ENCODE results near the gene TTLL8. TPM values are rescaled to one million over a fixed set of nuclear protein-coding genes. Genes with fewer than 3 reads are reported as not detected.

Gene TTLL8
- total RNA-seq, 1 experiment from 2014 or later, result not detected

DNA sequence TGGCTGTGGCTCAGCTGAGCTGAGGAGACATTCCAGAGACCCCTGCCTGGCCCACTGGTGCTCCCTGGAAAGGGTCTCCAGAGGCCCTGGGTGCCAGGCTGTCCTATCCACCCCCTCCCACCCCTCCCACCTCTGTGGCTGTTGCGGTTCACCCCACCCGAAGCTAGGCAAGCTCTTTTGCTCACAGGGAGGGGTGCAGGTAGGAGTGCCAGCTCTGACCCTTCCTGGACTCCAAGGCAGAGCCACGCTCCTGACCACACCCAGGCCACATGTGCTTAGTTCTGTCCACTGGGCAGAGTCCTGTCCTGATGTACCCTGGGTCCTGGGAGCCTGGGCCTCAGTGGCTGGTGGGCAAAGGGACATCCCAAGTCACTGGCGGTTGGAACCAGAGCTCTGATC is 62.0 kb downstream of the TTLL8 start (continued):
- TF ChIP-seq, protein P1, sequence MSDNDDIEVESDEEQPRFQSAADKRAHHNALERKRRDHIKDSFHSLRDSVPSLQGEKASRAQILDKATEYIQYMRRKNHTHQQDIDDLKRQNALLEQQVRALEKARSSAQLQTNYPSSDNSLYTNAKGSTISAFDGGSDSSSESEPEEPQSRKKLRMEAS (IDR thresholded peaks at IDR 0.05), result no peak; the same call in 1 of the 2 replicates
- TF ChIP-seq JUND (IDR thresholded peaks at IDR 0.05) (no peak), EZH2 (IDR thresholded peaks at IDR 0.05) (no peak), ELF1 (IDR thresholded peaks at IDR 0.05; ENCODE audit: borderline replicate concordance, low read depth) (no peak), SIN3A (IDR thresholded peaks at IDR 0.05; ENCODE audit: low read depth) (no peak)

DNA sequence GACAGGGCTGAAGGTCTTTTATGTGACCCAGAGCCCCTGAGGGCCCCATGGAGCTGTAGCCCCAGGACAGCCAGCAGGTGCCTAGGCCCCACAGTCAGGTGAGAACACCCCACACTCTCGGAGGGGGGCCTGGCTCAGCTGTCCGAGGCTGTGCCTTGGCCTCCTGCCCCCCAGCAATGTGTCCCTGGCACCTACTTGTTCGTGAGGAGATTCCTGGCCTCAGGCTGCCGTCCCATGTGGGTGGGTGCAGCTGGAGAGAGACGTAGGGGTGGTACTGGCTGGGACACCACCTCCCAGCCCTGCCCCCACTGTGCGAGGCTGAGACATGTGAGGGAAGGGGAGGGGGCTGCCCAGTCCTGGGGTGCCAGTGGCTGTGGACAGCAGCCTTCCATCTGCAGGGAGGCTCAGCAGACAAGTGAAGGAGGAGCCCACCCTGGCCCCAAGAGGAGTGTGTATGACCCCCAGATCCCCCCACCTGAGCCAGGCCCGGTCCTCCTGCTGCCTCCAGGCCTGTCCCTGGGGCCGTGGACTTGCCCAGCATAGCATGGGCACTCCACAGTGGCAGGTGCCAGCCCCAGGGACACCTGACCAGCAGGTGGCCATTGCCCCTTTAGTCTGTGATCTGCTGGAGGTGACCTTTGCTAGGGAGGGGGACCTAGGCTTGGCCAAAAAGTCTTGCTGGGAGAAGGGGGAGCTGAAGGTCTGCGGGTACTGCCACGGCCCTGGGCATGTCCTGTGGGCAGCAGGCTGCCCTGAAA is 62.6 kb downstream of the TTLL8 start:
- H3K4me3 ChIP-seq (replicated peaks in 1 of 2; ENCODE audit: low read depth in 1 of 2, low read length in 2 of 2), result no peak overlapping the region
- ChIA-PET POLR2A (no interaction called here), RAD21 (ENCODE audit: low non-redundant PET in 1 of 2, low total read pairs in 2 of 2, uncharacterized antibody in 2 of 2, unreplicated experiment in 2 of 2) (no interaction called here), CTCF (interaction anchor here (0.6 to 1.5 kb wide), 2 partner anchors 31 to 64 kb away, joined by 3 to 6 read pairs; no protein-coding TSS in a partner anchor)
- peaks cover 0 to 14% of the 10 kb centered on the region in 2 experiments; a peak in 1 of 4 replicates for H3K4me1 ChIP-seq (ENCODE audit: control insufficient read depth in 1 of 2, insufficient read depth in 2 of 2, low read length in 2 of 2)
- no peaks in the 10 kb centered on the region for H3K27me3 ChIP-seq (ENCODE audit: insufficient read depth, low read length)
- no peak overlapping the region for H3K27ac ChIP-seq (ENCODE audit: low read depth, low read length)
- H3K36me3 ChIP-seq (ENCODE audit: control insufficient read depth in 1 of 2, insufficient read depth in 2 of 2, low read length in 2 of 2), result no peaks in the 10 kb centered on the region
- H3K9me2 ChIP-seq (ENCODE audit: insufficient read depth), result no peaks in the 10 kb centered on the region
- intact Hi-C loops (cut with micrococcal nuclease), result no loop called here
- BruUV-seq (replicated peaks), result no TSS peak
- no peaks in the 10 kb centered on the region for H4K20me1 ChIP-seq (ENCODE audit: insufficient read depth)
- H3K9ac ChIP-seq (ENCODE audit: low read length), result no peak overlapping the region
- no peak overlapping the region for H2AFZ ChIP-seq (ENCODE audit: low read depth, low read length, poor library complexity, severe bottlenecking)
- no peak overlapping the region for H3K4me2 ChIP-seq (ENCODE audit: low read length)
- H3K9me3 ChIP-seq (ENCODE audit: control insufficient read depth in 1 of 2, insufficient read depth in 1 of 2, low read depth in 1 of 2, low read length in 2 of 2), result 0 out of 4 replicates have a peak, but pooled peaks cover 4% of the 10 kb centered on the region in 2 experiments
- DNase-seq (ENCODE audit: low read depth, low spot score) (no peak), ATAC-seq (no peak)
- TF ChIP-seq, protein P2, sequence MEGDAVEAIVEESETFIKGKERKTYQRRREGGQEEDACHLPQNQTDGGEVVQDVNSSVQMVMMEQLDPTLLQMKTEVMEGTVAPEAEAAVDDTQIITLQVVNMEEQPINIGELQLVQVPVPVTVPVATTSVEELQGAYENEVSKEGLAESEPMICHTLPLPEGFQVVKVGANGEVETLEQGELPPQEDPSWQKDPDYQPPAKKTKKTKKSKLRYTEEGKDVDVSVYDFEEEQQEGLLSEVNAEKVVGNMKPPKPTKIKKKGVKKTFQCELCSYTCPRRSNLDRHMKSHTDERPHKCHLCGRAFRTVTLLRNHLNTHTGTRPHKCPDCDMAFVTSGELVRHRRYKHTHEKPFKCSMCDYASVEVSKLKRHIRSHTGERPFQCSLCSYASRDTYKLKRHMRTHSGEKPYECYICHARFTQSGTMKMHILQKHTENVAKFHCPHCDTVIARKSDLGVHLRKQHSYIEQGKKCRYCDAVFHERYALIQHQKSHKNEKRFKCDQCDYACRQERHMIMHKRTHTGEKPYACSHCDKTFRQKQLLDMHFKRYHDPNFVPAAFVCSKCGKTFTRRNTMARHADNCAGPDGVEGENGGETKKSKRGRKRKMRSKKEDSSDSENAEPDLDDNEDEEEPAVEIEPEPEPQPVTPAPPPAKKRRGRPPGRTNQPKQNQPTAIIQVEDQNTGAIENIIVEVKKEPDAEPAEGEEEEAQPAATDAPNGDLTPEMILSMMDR (IDR thresholded peaks at IDR 0.05 in 2 of 3, conservative IDR thresholded peaks at IDR 0.05 in 1 of 3; ENCODE audit: borderline replicate concordance in 1 of 3, insufficient read depth in 1 of 3, low read depth in 2 of 3, low read length in 2 of 3), result no peak
- TF ChIP-seq ZNF274 (IDR thresholded peaks at IDR 0.05; ENCODE audit: low read depth, low read length) (no peak), FOSL1 (IDR thresholded peaks at IDR 0.05; ENCODE audit: low read depth) (no peak), EZH2phosphoT487 (IDR thresholded peaks at IDR 0.05; ENCODE audit: borderline replicate concordance) (no peak), TCF7L2 (IDR thresholded peaks at IDR 0.05; ENCODE audit: borderline replicate concordance, extremely low read depth, insufficient read depth, insufficient read length) (no peak), ELF1 (IDR thresholded peaks at IDR 0.05; ENCODE audit: borderline replicate concordance, low read depth) (no peak)
- TF ChIP-seq, protein P1 (IDR thresholded peaks at IDR 0.05), result no peak
- no peaks in the 10 kb centered on the region for H3K79me2 ChIP-seq (ENCODE audit: insufficient read depth, low read length)

Measured in HCT116 (cell line).